ENCODE data around the gene HDAC4. TPM values are rescaled to one million over a fixed set of nuclear protein-coding genes. Genes with fewer than 3 reads are reported as not detected.

Gene HDAC4
- total and polyA plus RNA-seq, 2 experiments from 2014 or later = 8.1 to 41.8 TPM

GRCh38 chr2:239396881-239397681 lies 3.7 kb downstream of the HDAC4 start (continued):
- no peak for TF ChIP-seq ZNF462 (CRISPR knock-in tag; IDR thresholded peaks at IDR 0.05)

DNA sequence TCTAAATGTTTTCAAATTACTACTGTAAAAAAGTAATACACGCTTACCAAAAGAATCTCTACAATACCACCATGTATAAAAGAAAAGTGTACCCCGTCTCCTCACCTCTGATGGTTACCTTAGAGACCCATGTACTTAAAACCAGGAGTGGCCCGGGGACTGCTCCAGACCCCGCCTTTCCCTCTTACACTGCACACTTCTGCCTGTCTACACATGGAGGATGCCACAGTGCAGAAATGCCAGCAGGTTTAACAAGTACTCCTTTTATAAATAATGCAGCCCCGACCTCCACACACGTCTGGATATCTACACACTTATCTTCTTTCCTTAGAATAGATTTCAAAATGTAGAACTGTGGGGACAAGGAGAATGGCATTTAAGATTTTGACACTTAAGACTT lies 5.3 kb downstream of the HDAC4 start:
- H3K27me3 ChIP-seq (ENCODE audit: insufficient read depth) = no peaks in the 10 kb centered on the region
- no peak overlapping the region for H3K27ac ChIP-seq (ENCODE audit: low read depth)
- DNase-seq (ENCODE audit: low spot score) (no peak), ATAC-seq (no peak)
- no peak overlapping the region for H2AFZ ChIP-seq
- H3K4me3 ChIP-seq = no peak overlapping the region
- Mint-ChIP-seq H3K4me1 (peaks cover 48% of the 10 kb centered on the region), H3K4me3 (no peak overlapping the region), H3K36me3 (ENCODE audit: low read depth) (no peaks in the 10 kb centered on the region; the same call in 2 of the 3 replicates), H3K27ac (no peak overlapping the region), H3K27me3 (ENCODE audit: insufficient read depth, low read depth, poor library complexity) (peaks cover 2% of the 10 kb centered on the region), H3K9me3 (no peaks in the 10 kb centered on the region)
- H3K9me2 ChIP-seq (ENCODE audit: insufficient read depth) = no peaks in the 10 kb centered on the region
- peaks cover 13% of the 10 kb centered on the region for H3K4me1 ChIP-seq (ENCODE audit: insufficient read depth)
- no peak overlapping the region for H3K4me2 ChIP-seq
- peaks cover 53% of the 10 kb centered on the region for H4K20me1 ChIP-seq (replicated peaks; ENCODE audit: insufficient read depth)
- no peaks in the 10 kb centered on the region for H3K36me3 ChIP-seq (ENCODE audit: insufficient read depth)
- H3K79me2 ChIP-seq (replicated peaks; ENCODE audit: insufficient read depth) = peaks cover 95% of the 10 kb centered on the region
- H3F3A ChIP-seq (replicated peaks; ENCODE audit: low read depth) = no peaks in the 10 kb centered on the region
- TF ChIP-seq JUNB (IDR thresholded peaks at IDR 0.05; ENCODE audit: unreplicated experiment) = no peak

DNA sequence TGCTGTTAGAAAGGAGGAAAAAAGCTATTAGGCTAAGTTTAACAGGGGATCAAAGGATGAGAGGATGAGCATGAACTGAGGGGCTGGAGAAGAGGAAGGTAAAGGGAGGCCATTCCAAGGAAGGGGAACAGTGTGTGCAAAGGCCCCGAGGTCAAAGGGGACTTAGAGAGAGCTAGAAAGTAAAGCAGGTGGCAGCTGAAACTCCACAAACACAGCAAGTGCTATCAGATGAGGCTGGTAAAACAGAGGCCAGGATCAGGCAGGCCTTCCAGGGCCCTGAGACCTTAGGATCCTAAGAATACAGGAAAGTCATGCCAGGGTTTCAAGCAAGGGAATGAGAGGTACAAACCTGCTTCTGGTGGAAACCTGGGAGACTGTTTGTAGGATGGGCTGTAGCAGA lies 5.8 kb downstream of the HDAC4 start:
- peaks cover 4% of the 10 kb centered on the region for H3K27me3 Mint-ChIP-seq (ENCODE audit: insufficient read depth, low read depth, poor library complexity)
- no peak overlapping the region for H3K4me3 Mint-ChIP-seq
- H3K4me3 ChIP-seq = no peak overlapping the region
- no peak overlapping the region for H3K4me2 ChIP-seq
- H3K27me3 ChIP-seq (ENCODE audit: insufficient read depth) = no peaks in the 10 kb centered on the region
- H4K20me1 ChIP-seq (replicated peaks; ENCODE audit: insufficient read depth) = peaks cover 53% of the 10 kb centered on the region
- no peak overlapping the region for H3K27ac Mint-ChIP-seq
- no peak overlapping the region for H3K27ac ChIP-seq (ENCODE audit: low read depth)
- no peak for ATAC-seq
- H3K36me3 ChIP-seq (ENCODE audit: insufficient read depth) = no peaks in the 10 kb centered on the region
- H3K4me1 Mint-ChIP-seq = peaks cover 48% of the 10 kb centered on the region
- peaks cover 3% of the 10 kb centered on the region for H3K36me3 Mint-ChIP-seq (ENCODE audit: low read depth)
- no peak for DNase-seq (ENCODE audit: low spot score)
- H2AFZ ChIP-seq = no peak overlapping the region
- peaks cover 13% of the 10 kb centered on the region for H3K4me1 ChIP-seq (ENCODE audit: insufficient read depth)
- peaks cover 100% of the 10 kb centered on the region for H3K79me2 ChIP-seq (replicated peaks; ENCODE audit: insufficient read depth)
- no peaks in the 10 kb centered on the region for H3K9me2 ChIP-seq (ENCODE audit: insufficient read depth)
- H3K9me3 Mint-ChIP-seq = no peaks in the 10 kb centered on the region
- no peaks in the 10 kb centered on the region for H3F3A ChIP-seq (replicated peaks; ENCODE audit: low read depth)
- TF ChIP-seq, protein P1, sequence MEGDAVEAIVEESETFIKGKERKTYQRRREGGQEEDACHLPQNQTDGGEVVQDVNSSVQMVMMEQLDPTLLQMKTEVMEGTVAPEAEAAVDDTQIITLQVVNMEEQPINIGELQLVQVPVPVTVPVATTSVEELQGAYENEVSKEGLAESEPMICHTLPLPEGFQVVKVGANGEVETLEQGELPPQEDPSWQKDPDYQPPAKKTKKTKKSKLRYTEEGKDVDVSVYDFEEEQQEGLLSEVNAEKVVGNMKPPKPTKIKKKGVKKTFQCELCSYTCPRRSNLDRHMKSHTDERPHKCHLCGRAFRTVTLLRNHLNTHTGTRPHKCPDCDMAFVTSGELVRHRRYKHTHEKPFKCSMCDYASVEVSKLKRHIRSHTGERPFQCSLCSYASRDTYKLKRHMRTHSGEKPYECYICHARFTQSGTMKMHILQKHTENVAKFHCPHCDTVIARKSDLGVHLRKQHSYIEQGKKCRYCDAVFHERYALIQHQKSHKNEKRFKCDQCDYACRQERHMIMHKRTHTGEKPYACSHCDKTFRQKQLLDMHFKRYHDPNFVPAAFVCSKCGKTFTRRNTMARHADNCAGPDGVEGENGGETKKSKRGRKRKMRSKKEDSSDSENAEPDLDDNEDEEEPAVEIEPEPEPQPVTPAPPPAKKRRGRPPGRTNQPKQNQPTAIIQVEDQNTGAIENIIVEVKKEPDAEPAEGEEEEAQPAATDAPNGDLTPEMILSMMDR (conservative IDR thresholded peaks at IDR 0.05; ENCODE audit: low read depth in 2 of 2) = no peak

All from GM23338 (cell line).